PC-3 (cell line): Measurements from ENCODE around the gene FGF6. TPM values are rescaled to one million over a fixed set of nuclear protein-coding genes. Genes with fewer than 3 reads are reported as not detected.

Experiments used
- ATAC-seq: fragments of 200-7000 bp; cut with Tn5 transposase; 2 replicates; pipeline ENCODE4 v1.9.1; 2020; ENCODE audit warnings: mild to moderate bottlenecking, moderate library complexity
- BruUV-seq: library from RNA; stranded (reverse); fragments of 400-500 nt; replicated peaks from 2 replicates; lab custom pipeline; 2021; lab: Mats Ljungman, UMichigan
- CTCF ChIA-PET: fragments of 300-600 bp; sonication (Branson Sonifier 250); formaldehyde crosslinking; loops from one replicate; lab custom pipeline; 2022; ENCODE audit warnings: antibody characterized with exemption; lab: Charles Lee
- POLR2A ChIA-PET: fragments of 300-600 bp; sonication (Branson Sonifier 250); formaldehyde crosslinking; loops from one replicate; lab custom pipeline; 2022; ENCODE audit warnings: antibody characterized with exemption; ENCODE audit not compliant: unreplicated experiment; lab: Charles Lee
- DNase-seq: peaks from one replicate; pipeline ENCODE4 v3.0.0-alpha.2; 2015
- H2AFZ ChIP-seq: fragments of 300-600 bp; sonication (generic); 2 replicates; pipeline ENCODE4 v1.6.0; 2016; ENCODE audit warnings: antibody characterized with exemption, low read length
- H3F3A ChIP-seq: fragments of 300-600 bp; sonication (generic); one replicate; pipeline ENCODE4 v1.6.0; 2017; ENCODE audit warnings: antibody characterized with exemption, low read length, control low read depth, mild to moderate bottlenecking; ENCODE audit not compliant: unreplicated experiment
- H3K27ac ChIP-seq: fragments of 300-600 bp; sonication (generic); 2 replicates; pipeline ENCODE4 v1.5.1; 2016; ENCODE audit warnings: mild to moderate bottlenecking, low read length
- H3K27me3 ChIP-seq: fragments of 300-600 bp; sonication (generic); 2 replicates; pipeline ENCODE4 v1.6.1; 2016; ENCODE audit warnings: low read length, mixed read lengths
- H3K36me3 ChIP-seq: fragments of 300-600 bp; sonication (generic); 2 replicates; pipeline ENCODE4 v1.6.1; 2016; ENCODE audit warnings: low read depth, mixed run types, low read length, mixed read lengths
- H3K4me1 ChIP-seq: fragments of 300-600 bp; sonication (generic); 2 replicates; pipeline ENCODE4 v1.5.1; 2016; ENCODE audit warnings: low read length; ENCODE audit not compliant: insufficient read depth
- H3K4me2 ChIP-seq: fragments of 300-600 bp; sonication (generic); 2 replicates; pipeline ENCODE4 v1.6.0; 2016; ENCODE audit warnings: low read length
- H3K4me3 ChIP-seq: fragments of 300-600 bp; sonication (generic); 2 replicates; pipeline ENCODE4 v1.5.1; 2016; ENCODE audit warnings: mild to moderate bottlenecking, low read length, mixed read lengths
- H3K79me2 ChIP-seq: fragments of 300-600 bp; sonication (generic); 2 replicates; pipeline ENCODE4 v1.6.1; 2017; ENCODE audit warnings: low read length, mixed read lengths
- H3K9ac ChIP-seq: fragments of 300-600 bp; sonication (generic); 2 replicates; pipeline ENCODE4 v1.6.0; 2016; ENCODE audit warnings: mild to moderate bottlenecking, low read length
- H3K9me2 ChIP-seq: fragments of 300-600 bp; sonication (generic); replicated peaks from 2 replicates; pipeline ENCODE4 v1.6.1; 2016; ENCODE audit warnings: mixed run types, low read length, mixed read lengths
- H3K9me3 ChIP-seq: fragments of 300-600 bp; sonication (generic); 2 replicates; pipeline ENCODE4 v1.6.1; 2016; ENCODE audit warnings: low read length, mixed read lengths
- H4K20me1 ChIP-seq: fragments of 300-600 bp; sonication (generic); 2 replicates; pipeline ENCODE4 v1.6.1; 2016; ENCODE audit warnings: low read length, mixed read lengths
- EZH2 ChIP-seq: fragments of 300-600 bp; sonication (generic); IDR thresholded peaks from one replicate; pipeline ENCODE4 v1.6.1; 2017; ENCODE audit warnings: antibody characterized with exemption, mild to moderate bottlenecking, low read length; ENCODE audit not compliant: unreplicated experiment
- EZH2phosphoT487 ChIP-seq: fragments of 300-600 bp; sonication (generic); IDR thresholded peaks from 2 replicates; pipeline ENCODE4 v1.6.1; 2018; ENCODE audit warnings: mild to moderate bottlenecking, antibody characterized with exemption, low read length, borderline replicate concordance
- intact Hi-C: fragments of 100-400 bp; cut with micrococcal nuclease; formaldehyde crosslinking; loops from 2 replicates; pipeline ENCODE4 v1.9.0; 2023
- total RNA-seq: library from RNA; depleted of rRNA; stranded (reverse); fragments of >200 nt; gene quantifications from 2 replicates; pipeline ENCODE4 v1.2.3, GENCODE V29; 2014
- TF ChIP-seq, protein P1 (sequence below): fragments of 300-600 bp; sonication (generic); conservative IDR thresholded peaks from 2 replicates; pipeline ENCODE4 v1.5.1; 2017; ENCODE audit warnings: antibody characterized with exemption, low read depth, mild to moderate bottlenecking, low read length

The FGF6 gene
- total RNA-seq, 1 experiment from 2014 or later, result not detected

DNA sequence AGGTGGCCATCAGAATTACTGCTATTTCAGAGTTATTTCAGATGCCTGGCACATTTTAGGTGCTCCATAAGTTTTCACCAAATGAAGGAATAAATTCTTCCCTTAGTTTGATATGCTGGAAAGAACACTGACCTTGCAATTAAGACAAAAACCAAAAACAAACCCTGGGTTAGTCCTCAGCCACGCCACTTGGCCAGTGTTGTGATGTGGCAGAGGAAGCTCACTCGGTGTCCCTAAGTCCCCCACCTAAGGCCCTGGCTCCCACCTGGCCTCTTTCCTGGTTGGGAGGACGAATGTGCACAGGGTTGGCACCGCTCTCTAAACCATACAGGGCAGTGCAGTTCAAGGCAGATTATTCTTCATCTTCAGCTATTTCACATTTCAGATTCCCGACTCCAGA is 52.4 kb downstream of the FGF6 start:
- no peaks in the 10 kb centered on the region for H3K4me1 ChIP-seq
- H3K9me3 ChIP-seq, result no peaks in the 10 kb centered on the region
- no peaks in the 10 kb centered on the region for H3K9me2 ChIP-seq
- peaks cover 66% of the 10 kb centered on the region for H3K27me3 ChIP-seq
- TF ChIP-seq, protein P1, sequence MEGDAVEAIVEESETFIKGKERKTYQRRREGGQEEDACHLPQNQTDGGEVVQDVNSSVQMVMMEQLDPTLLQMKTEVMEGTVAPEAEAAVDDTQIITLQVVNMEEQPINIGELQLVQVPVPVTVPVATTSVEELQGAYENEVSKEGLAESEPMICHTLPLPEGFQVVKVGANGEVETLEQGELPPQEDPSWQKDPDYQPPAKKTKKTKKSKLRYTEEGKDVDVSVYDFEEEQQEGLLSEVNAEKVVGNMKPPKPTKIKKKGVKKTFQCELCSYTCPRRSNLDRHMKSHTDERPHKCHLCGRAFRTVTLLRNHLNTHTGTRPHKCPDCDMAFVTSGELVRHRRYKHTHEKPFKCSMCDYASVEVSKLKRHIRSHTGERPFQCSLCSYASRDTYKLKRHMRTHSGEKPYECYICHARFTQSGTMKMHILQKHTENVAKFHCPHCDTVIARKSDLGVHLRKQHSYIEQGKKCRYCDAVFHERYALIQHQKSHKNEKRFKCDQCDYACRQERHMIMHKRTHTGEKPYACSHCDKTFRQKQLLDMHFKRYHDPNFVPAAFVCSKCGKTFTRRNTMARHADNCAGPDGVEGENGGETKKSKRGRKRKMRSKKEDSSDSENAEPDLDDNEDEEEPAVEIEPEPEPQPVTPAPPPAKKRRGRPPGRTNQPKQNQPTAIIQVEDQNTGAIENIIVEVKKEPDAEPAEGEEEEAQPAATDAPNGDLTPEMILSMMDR, result no peak
- no peak for TF ChIP-seq EZH2phosphoT487
- TF ChIP-seq EZH2, result no peak
- H3K27ac ChIP-seq, result no peak overlapping the region
- POLR2A ChIA-PET, result no interaction called here
- no TSS peak for BruUV-seq
- H3K79me2 ChIP-seq, result no peaks in the 10 kb centered on the region
- no peak overlapping the region for H3K9ac ChIP-seq
- H3K4me3 ChIP-seq, result no peak overlapping the region
- no peak overlapping the region for H2AFZ ChIP-seq
- DNase-seq (no peak), ATAC-seq (no peak)
- H3K36me3 ChIP-seq, result no peaks in the 10 kb centered on the region
- no peak overlapping the region for H3K4me2 ChIP-seq
- CTCF ChIA-PET, result no interaction called here
- intact Hi-C loops, result no loop called here
- no peaks in the 10 kb centered on the region for H3F3A ChIP-seq
- H4K20me1 ChIP-seq, result no peaks in the 10 kb centered on the region

DNA sequence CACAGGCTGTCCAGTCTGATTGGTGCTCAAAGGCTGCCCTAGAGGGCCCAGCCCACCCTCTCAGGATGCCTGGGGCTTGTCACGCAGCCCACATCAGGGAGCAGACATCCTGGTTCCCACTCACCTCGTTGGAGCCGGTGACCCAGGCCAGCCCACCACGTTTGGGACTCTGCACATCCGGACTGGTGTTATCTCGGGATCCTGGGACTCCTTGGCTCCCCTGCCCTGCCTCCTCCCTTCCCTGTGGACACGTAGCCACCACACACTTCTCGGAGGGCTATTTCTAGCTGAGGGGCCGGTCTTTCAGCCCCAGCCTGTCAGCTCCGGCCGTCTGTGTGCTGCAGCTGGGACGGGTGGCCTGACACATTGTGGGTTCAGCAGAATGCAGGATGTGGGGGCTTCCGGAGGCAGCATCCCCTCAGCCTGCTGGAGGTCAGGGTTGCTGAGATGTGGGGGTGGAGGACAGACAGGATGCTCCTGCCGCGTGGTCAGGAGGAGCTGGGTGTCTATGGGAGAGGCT is 53.3 kb downstream of the FGF6 start:
- ATAC-seq, result no peak
- ChIA-PET POLR2A (no interaction called here), CTCF (no interaction called here)
- Histone ChIP-seq H3K9me2 (no peaks in the 10 kb centered on the region), H4K20me1 (no peaks in the 10 kb centered on the region), H3K4me3 (no peak overlapping the region), H3K27ac (no peak overlapping the region), H3K27me3 (peaks cover 61% of the 10 kb centered on the region), H3K4me2 (no peak overlapping the region), H3F3A (no peaks in the 10 kb centered on the region), H3K4me1 (no peaks in the 10 kb centered on the region), H3K79me2 (no peaks in the 10 kb centered on the region), H2AFZ (no peak overlapping the region), H3K9ac (no peak overlapping the region), H3K9me3 (no peaks in the 10 kb centered on the region), H3K36me3 (no peaks in the 10 kb centered on the region)
- no TSS peak for BruUV-seq
- intact Hi-C loops, result no loop called here
- TF ChIP-seq EZH2 (no peak), EZH2phosphoT487 (no peak)
- TF ChIP-seq, protein P1, result no peak
- no peak for DNase-seq

DNA sequence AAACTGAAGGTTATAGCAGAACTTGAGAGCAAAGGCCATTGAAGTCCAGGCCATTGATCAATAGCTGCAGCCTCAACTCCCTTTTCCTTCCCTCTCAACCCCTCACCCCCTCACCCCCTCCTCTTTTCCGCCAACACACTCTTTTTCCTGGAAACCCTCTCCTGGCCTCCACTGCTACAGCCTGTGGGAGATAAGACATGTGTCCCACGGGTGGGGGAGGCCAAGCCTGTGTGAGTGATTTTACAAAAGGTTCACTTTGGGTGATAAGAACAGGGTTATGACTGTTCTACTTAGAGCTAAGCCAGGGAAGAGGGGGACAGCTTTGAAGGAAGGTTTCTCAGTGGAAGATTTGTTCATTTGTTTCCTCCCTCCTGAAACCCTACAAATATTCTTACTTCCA is 57.0 kb downstream of the FGF6 start:
- H3F3A ChIP-seq, result no peaks in the 10 kb centered on the region
- no peak overlapping the region for H3K4me3 ChIP-seq
- intact Hi-C loops, result loop anchor here (5.0 kb wide), 1 partner anchor 486 kb away; no protein-coding TSS in a partner anchor
- H3K27ac ChIP-seq, result no peak overlapping the region
- H3K9me2 ChIP-seq, result no peaks in the 10 kb centered on the region
- no peak for TF ChIP-seq EZH2phosphoT487
- H3K4me2 ChIP-seq, result no peak overlapping the region
- H3K27me3 ChIP-seq, result peaks cover 54% of the 10 kb centered on the region
- DNase-seq, result no peak
- POLR2A ChIA-PET, result interaction anchor here (0.6 kb wide), 1 partner anchor 457 kb away, joined by 3 read pairs; no protein-coding TSS in a partner anchor
- no peaks in the 10 kb centered on the region for H4K20me1 ChIP-seq
- no peaks in the 10 kb centered on the region for H3K9me3 ChIP-seq
- BruUV-seq, result no TSS peak
- H3K9ac ChIP-seq, result no peak overlapping the region
- no peaks in the 10 kb centered on the region for H3K36me3 ChIP-seq
- CTCF ChIA-PET, result no interaction called here
- no peak overlapping the region for H2AFZ ChIP-seq
- ATAC-seq, result no peak
- H3K4me1 ChIP-seq, result no peaks in the 10 kb centered on the region
- H3K79me2 ChIP-seq, result no peaks in the 10 kb centered on the region
